Embryonic facial prominence (tissue), 1 donor: ENCODE results near the gene PNRC2.
"Not testable (repeated sequence)": the region's sequence is repeated elsewhere in the genome, so short reads cannot be mapped to it uniquely, and the experiment has no call there.

Experiments used
- DNase-seq: peaks from one replicate; pipeline ENCODE4 v3.0.0-alpha.2; 2016; ENCODE audit errors: extremely low spot score

The PNRC2 gene

GRCh38 chr1:23989263-23989662 is 29.6 kb downstream of the PNRC2 start:
- DNase-seq, result no peak

- not testable (repeated sequence) for DNase-seq
Measured at GRCh38 chr1:23992011-23992410, 32.4 kb downstream of the PNRC2 start.

GRCh38 chr1:23995431-23995837 is 35.8 kb downstream of the PNRC2 start:
- DNase-seq, result no peak

GRCh38 chr1:23996700-23997229 is 37.1 kb downstream of the PNRC2 start:
- DNase-seq, result no peak

GRCh38 chr1:23997812-23998211 is 38.2 kb downstream of the PNRC2 start:
- no peak for DNase-seq

- no peak for DNase-seq
Measured at GRCh38 chr1:23999156-23999671, 39.6 kb downstream of the PNRC2 start.

GRCh38 chr1:24002695-24003094 is 43.1 kb downstream of the PNRC2 start:
- no peak for DNase-seq

- DNase-seq, result no peak
Measured at GRCh38 chr1:24003331-24003972, 43.8 kb downstream of the PNRC2 start.

- DNase-seq, result no peak
Measured at GRCh38 chr1:24004132-24004531, 44.5 kb downstream of the PNRC2 start.

GRCh38 chr1:24005163-24005562 is 45.5 kb downstream of the PNRC2 start:
- no peak for DNase-seq

- DNase-seq, result no peak
Measured at GRCh38 chr1:24007079-24007478, 47.5 kb downstream of the PNRC2 start.

- peak; percentile 38 for DNase-seq
Measured at GRCh38 chr1:24008574-24009184, 49.1 kb downstream of the PNRC2 start.

GRCh38 chr1:24009406-24009805 is 49.8 kb downstream of the PNRC2 start:
- no peak for DNase-seq

GRCh38 chr1:24010650-24011049 is 51.0 kb downstream of the PNRC2 start:
- no peak for DNase-seq

GRCh38 chr1:24012878-24013277 is 53.2 kb downstream of the PNRC2 start:
- not testable (repeated sequence) for DNase-seq
